Liver (tissue), 3 donors: ENCODE results near the gene DTD1.

Experiments
- CTCF ChIP-seq: fragments of 150-350 bp; IDR thresholded peaks from 2 replicates; pipeline ENCODE4 v1.5.1; 2017; ENCODE audit warnings: improper control_type of control experiment, low read depth, low read length; ENCODE audit not compliant: missing input control
- FOXA1 ChIP-seq: IDR thresholded peaks from 2 replicates; pipeline ENCODE4 v1.6.1; 2016; ENCODE audit warnings: antibody characterized with exemption
- MAX ChIP-seq: IDR thresholded peaks from 2 replicates; pipeline ENCODE4 v1.6.1; 2016; ENCODE audit warnings: antibody characterized with exemption
- RAD21 ChIP-seq, 2 donors: IDR thresholded peaks; 2 replicates each; pipeline ENCODE4 v1.6.1; 2016; ENCODE audit warnings: antibody characterized with exemption in 2 of 2, mild to moderate bottlenecking in 2 of 2
- TAF1 ChIP-seq: conservative IDR thresholded peaks from 2 replicates; pipeline ENCODE4 v1.6.1; 2016; ENCODE audit warnings: antibody characterized with exemption, mild to moderate bottlenecking
- YY1 ChIP-seq: IDR thresholded peaks from 2 replicates; pipeline ENCODE4 v1.6.1; 2016; ENCODE audit warnings: antibody characterized with exemption, mild to moderate bottlenecking
- TF ChIP-seq, protein P1 (sequence below): IDR thresholded peaks from 2 replicates; pipeline ENCODE4 v1.6.1; 2016; ENCODE audit warnings: antibody characterized with exemption
- donor health status: healthy.
- donor health status: healthy.

DNA sequence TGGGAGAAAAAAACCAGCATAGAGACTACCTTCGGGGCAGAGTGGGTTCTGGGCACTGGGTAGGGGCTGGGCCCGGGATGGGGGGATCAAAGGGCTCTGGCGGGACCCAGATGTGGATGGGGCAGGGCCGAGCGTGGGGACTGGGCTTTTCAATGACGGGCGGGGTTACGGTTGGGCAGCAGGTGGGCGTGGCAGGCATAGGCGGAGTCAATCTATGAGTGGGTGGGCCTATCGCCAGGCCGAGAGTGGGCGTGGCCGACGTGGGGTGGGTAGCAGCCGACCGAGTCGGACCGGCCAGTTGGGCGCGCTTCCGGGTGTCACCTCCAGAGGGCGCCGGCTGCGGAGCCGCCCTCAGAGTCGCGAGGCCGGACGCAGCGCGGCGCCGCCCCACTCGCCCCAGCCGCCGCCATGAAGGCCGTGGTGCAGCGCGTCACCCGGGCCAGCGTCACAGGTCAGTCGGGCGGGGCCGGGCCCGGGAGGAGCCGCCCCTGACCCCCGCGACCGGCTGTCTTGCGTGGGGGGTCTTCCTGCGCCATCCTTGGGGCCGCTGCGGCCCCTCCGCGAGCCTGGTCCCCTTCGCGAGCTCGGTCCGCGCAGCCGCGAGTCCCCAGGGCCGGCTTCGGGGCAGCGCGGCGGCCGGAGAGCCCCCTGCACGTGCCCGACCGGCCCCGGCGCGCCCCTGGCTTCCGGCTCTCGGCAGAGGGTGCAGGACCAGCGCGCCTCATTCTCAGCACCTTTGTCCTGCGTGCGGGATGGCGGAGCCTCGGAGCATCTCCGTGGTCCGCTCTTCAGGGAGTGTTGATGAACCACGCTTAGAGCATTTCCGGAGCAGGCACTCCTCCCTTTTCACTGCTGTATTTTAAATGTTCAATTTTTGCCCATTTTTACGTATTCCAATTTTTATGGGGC, at the start of gene DTD1:
- TF ChIP-seq FOXA1 = no peak
- TF ChIP-seq TAF1 = no peak
- peak; percentile 68 for TF ChIP-seq CTCF
- TF ChIP-seq, protein P1, sequence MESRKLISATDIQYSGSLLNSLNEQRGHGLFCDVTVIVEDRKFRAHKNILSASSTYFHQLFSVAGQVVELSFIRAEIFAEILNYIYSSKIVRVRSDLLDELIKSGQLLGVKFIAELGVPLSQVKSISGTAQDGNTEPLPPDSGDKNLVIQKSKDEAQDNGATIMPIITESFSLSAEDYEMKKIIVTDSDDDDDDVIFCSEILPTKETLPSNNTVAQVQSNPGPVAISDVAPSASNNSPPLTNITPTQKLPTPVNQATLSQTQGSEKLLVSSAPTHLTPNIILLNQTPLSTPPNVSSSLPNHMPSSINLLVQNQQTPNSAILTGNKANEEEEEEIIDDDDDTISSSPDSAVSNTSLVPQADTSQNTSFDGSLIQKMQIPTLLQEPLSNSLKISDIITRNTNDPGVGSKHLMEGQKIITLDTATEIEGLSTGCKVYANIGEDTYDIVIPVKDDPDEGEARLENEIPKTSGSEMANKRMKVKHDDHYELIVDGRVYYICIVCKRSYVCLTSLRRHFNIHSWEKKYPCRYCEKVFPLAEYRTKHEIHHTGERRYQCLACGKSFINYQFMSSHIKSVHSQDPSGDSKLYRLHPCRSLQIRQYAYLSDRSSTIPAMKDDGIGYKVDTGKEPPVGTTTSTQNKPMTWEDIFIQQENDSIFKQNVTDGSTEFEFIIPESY = no peak
- no peak for TF ChIP-seq RAD21 (IDR thresholded peaks at IDR 0.05)
- no peak for TF ChIP-seq YY1
- TF ChIP-seq MAX = no peak
